ENCODE data around the gene EFNB2.

EFNB2 gene

GRCh38 chr13:106535552-106536243 lies at the start of gene EFNB2:
Gene EFNB2, minus strand, starts transcription at chr13:106535662. Its CDS starts 698 bp downstream, at chr13:106534964.
- DNase-seq (ENCODE audit: low read depth), result peak; percentile 92
- peak within 1 kb of the TSS; percentile 77 for H3K4me3 ChIP-seq (replicated peaks; ENCODE audit: low read depth, low read length)

GRCh38 chr13:106581225-106581624 lies 45.8 kb upstream of the EFNB2 start:
- no peak for DNase-seq (ENCODE audit: low read depth)
- no peak overlapping the region for H3K4me3 ChIP-seq (replicated peaks; ENCODE audit: low read depth, low read length)
- no peak for TF ChIP-seq CTCF (IDR thresholded peaks at IDR 0.05; ENCODE audit: low read length, missing control alignments)

More at GRCh38 chr13:106535552-106536243, at the start of gene EFNB2:
- no peak for TF ChIP-seq CTCF (IDR thresholded peaks at IDR 0.05; ENCODE audit: low read length, missing control alignments)

GRCh38 chr13:106575896-106576295 lies 40.4 kb upstream of the EFNB2 start:
- no peak for DNase-seq (ENCODE audit: low read depth)
- H3K4me3 ChIP-seq (replicated peaks; ENCODE audit: low read depth, low read length), result no peak overlapping the region
- TF ChIP-seq CTCF (IDR thresholded peaks at IDR 0.05; ENCODE audit: low read length, missing control alignments), result no peak

- TF ChIP-seq CTCF (IDR thresholded peaks at IDR 0.05; ENCODE audit: low read length, missing control alignments), result no peak
- H3K4me3 ChIP-seq (replicated peaks; ENCODE audit: low read depth, low read length), result no peak overlapping the region
- peak; percentile 46 for DNase-seq (ENCODE audit: low read depth)
Observed at GRCh38 chr13:106573868-106574267, 38.4 kb upstream of the EFNB2 start.

- no peak overlapping the region for H3K4me3 ChIP-seq (replicated peaks; ENCODE audit: low read depth, low read length)
- peak; percentile 59 for DNase-seq (ENCODE audit: low read depth)
- TF ChIP-seq CTCF (IDR thresholded peaks at IDR 0.05; ENCODE audit: low read length, missing control alignments), result no peak
Observed at GRCh38 chr13:106573284-106573846, 37.9 kb upstream of the EFNB2 start.

- peak; percentile 76 for DNase-seq (ENCODE audit: low read depth)
- TF ChIP-seq CTCF (IDR thresholded peaks at IDR 0.05; ENCODE audit: low read length, missing control alignments), result no peak
- no peak overlapping the region for H3K4me3 ChIP-seq (replicated peaks; ENCODE audit: low read depth, low read length)
Observed at GRCh38 chr13:106570299-106570852, 34.9 kb upstream of the EFNB2 start.

Data from fibroblast of pulmonary artery (primary cell).